IMR-90 (cell line): ENCODE results near the gene CLDN4. TPM values are rescaled to one million over a fixed set of nuclear protein-coding genes. Genes with fewer than 3 reads are reported as not detected.

ENCODE experiments used
- ATAC-seq: fragments of 200-7000 bp; cut with Tn5 transposase; 2 replicates; pipeline ENCODE4 v1.9.1; 2020; ENCODE audit warnings: low read depth, mild to moderate bottlenecking, moderate library complexity
- BruUV-seq: library from RNA; stranded (reverse); fragments of 400-500 nt; replicated peaks from 2 replicates; lab custom pipeline; 2021; lab: Mats Ljungman, UMichigan
- CTCF ChIA-PET: fragments of 300-600 bp; formaldehyde crosslinking; extraction: SDS; loops from one replicate; lab custom pipeline; 2021; ENCODE audit warnings: antibody characterized with exemption; lab: Yijun Ruan, JAX
- POLR2A ChIA-PET: fragments of 300-600 bp; sonication (Branson Sonifier 250); formaldehyde crosslinking; loops from one replicate; lab custom pipeline; 2022; ENCODE audit warnings: antibody characterized with exemption; ENCODE audit not compliant: unreplicated experiment; lab: Charles Lee
- DNase-seq: peaks from one replicate; pipeline ENCODE4 v3.0.0; 2013
- H2AFZ ChIP-seq: replicated peaks from 2 replicates; pipeline ENCODE3; 2013; ENCODE audit warnings: low read length, mild to moderate bottlenecking; ENCODE audit not compliant: poor library complexity
- H2AK5ac ChIP-seq: 2 replicates; pipeline ENCODE4 v1.6.1; 2013; ENCODE audit warnings: low read depth, low read length, inconsistent platforms
- H2AK9ac ChIP-seq: replicated peaks from 2 replicates; pipeline ENCODE3; 2013; ENCODE audit warnings: mild to moderate bottlenecking, low read depth, low read length, moderate library complexity; ENCODE audit not compliant: poor library complexity
- H2BK120ac ChIP-seq: 2 replicates; pipeline ENCODE4 v1.6.1; 2013; ENCODE audit warnings: low read depth, low read length, inconsistent platforms
- H2BK15ac ChIP-seq: 3 replicates; pipeline ENCODE4 v1.6.1; 2013; ENCODE audit warnings: low read depth, low read length, inconsistent platforms
- H2BK20ac ChIP-seq: 2 replicates; pipeline ENCODE4 v1.6.1; 2013; ENCODE audit warnings: low read depth, mild to moderate bottlenecking, inconsistent platforms, low read length, moderate library complexity
- H2BK5ac ChIP-seq: 2 replicates; pipeline ENCODE4 v1.6.1; 2013; ENCODE audit warnings: mild to moderate bottlenecking, low read depth, low read length, inconsistent platforms; ENCODE audit not compliant: poor library complexity, severe bottlenecking
- H3K14ac ChIP-seq: replicated peaks from 2 replicates; pipeline ENCODE4 v1.6.1; 2013; ENCODE audit warnings: low read depth, low read length, inconsistent platforms
- H3K18ac ChIP-seq: 2 replicates; pipeline ENCODE4 v1.6.1; 2013; ENCODE audit warnings: low read depth, low read length, control low read depth
- H3K23ac ChIP-seq: 2 replicates; pipeline ENCODE4 v1.6.1; 2013; ENCODE audit warnings: low read depth, low read length, inconsistent platforms
- H3K27ac ChIP-seq: 2 replicates; pipeline ENCODE4 v1.5.1; 2013; ENCODE audit warnings: mild to moderate bottlenecking, control low read depth, low read length; ENCODE audit not compliant: insufficient read depth
- H3K27me3 ChIP-seq: 2 replicates; pipeline ENCODE4 v1.6.1; 2013; ENCODE audit warnings: low read length; ENCODE audit not compliant: control insufficient read depth, insufficient read depth
- H3K36me3 ChIP-seq: 2 replicates; pipeline ENCODE4 v1.6.1; 2013; ENCODE audit warnings: low read length, mixed read lengths; ENCODE audit not compliant: control insufficient read depth, insufficient read depth
- H3K4ac ChIP-seq: 2 replicates; pipeline ENCODE4 v1.6.1; 2013; ENCODE audit warnings: low read depth, low read length, inconsistent platforms
- H3K4me1 ChIP-seq: 2 replicates; pipeline ENCODE4 v1.6.1; 2013; ENCODE audit warnings: low read length, mixed read lengths; ENCODE audit not compliant: control insufficient read depth, insufficient read depth
- H3K4me2 ChIP-seq: 2 replicates; pipeline ENCODE4 v1.6.1; 2013; ENCODE audit warnings: low read depth, mild to moderate bottlenecking, control low read depth, low read length, moderate library complexity
- H3K4me3 ChIP-seq: 2 replicates; pipeline ENCODE4 v1.5.1; 2013; ENCODE audit warnings: low read depth, mild to moderate bottlenecking, control low read depth, low read length, moderate library complexity; ENCODE audit not compliant: insufficient read depth
- H3K56ac ChIP-seq: 2 replicates; pipeline ENCODE4 v1.6.1; 2013; ENCODE audit warnings: low read length, inconsistent platforms; ENCODE audit not compliant: insufficient read depth; ENCODE audit errors: extremely low read depth
- H3K79me1 ChIP-seq, 2 experiments: 2 replicates each; pipeline ENCODE4 v1.6.1; 2013; ENCODE audit warnings: low read length in 2 of 2, inconsistent platforms in 1 of 2, low read depth in 1 of 2
- H3K9ac ChIP-seq: 2 replicates; pipeline ENCODE4 v1.6.1; 2013; ENCODE audit warnings: low read depth, low read length, control low read depth
- H3K9me1 ChIP-seq: 2 replicates; pipeline ENCODE4 v1.6.1; 2013; ENCODE audit warnings: low read length, inconsistent platforms; ENCODE audit not compliant: insufficient read depth
- H3K9me3 ChIP-seq: 2 replicates; pipeline ENCODE4 v1.6.1; 2013; ENCODE audit warnings: low read length; ENCODE audit not compliant: control insufficient read depth, insufficient read depth
- H4K20me1 ChIP-seq: 2 replicates; pipeline ENCODE4 v1.6.1; 2013; ENCODE audit warnings: low read length, inconsistent platforms; ENCODE audit not compliant: insufficient read depth
- H4K5ac ChIP-seq: 2 replicates; pipeline ENCODE4 v1.6.1; 2013; ENCODE audit warnings: mild to moderate bottlenecking, low read depth, low read length, control low read depth
- H4K8ac ChIP-seq, 2 experiments: 2 replicates each; pipeline ENCODE4 v1.6.1; 2013; ENCODE audit warnings: low read depth in 2 of 2, low read length in 2 of 2, control low read depth in 1 of 2, inconsistent platforms in 1 of 2
- H4K91ac ChIP-seq: 2 replicates; pipeline ENCODE4 v1.6.1; 2013; ENCODE audit warnings: low read depth, low read length, inconsistent platforms; ENCODE audit not compliant: insufficient read depth
- MAFK ChIP-seq: IDR thresholded peaks from 2 replicates; pipeline ENCODE4 v1.6.1; 2012; ENCODE audit warnings: low read depth, low read length, improper control_type of control experiment
- NFE2L2 ChIP-seq: fragments of 150-350 bp; IDR thresholded peaks from 2 replicates; pipeline ENCODE4 v1.6.1; 2016; ENCODE audit warnings: low read depth, mild to moderate bottlenecking, low read length
- WGBS, 2 experiments: methylation state at CpG; one replicate each; pipeline versions ENCODE4 v1.1.5 to v1.1.7; 2013; ENCODE audit warnings: missing lambda C conversion rate in 2 of 2; ENCODE audit not compliant: insufficient read length in 1 of 2; ENCODE audit errors: extremely low coverage in 2 of 2; 5-methylcytosine and 5-hydroxymethylcytosine counted together
- dilution Hi-C: fragments of 300-500 bp; cut with HindIII; formaldehyde crosslinking; loops from one replicate; pipeline ENCODE4 v1.14.3; 2018; ENCODE audit warnings: low sequenced_read_pairs; ENCODE audit not compliant: unreplicated experiment
- in situ Hi-C: fragments of 300-500 bp; cut with MboI; formaldehyde crosslinking; loops from 3 replicates; pipeline ENCODE4 v1.14.3; 2019; ENCODE audit warnings: low sequenced_read_pairs, inconsistent platforms, mixed read lengths
- intact Hi-C: fragments of 100-400 bp; cut with micrococcal nuclease; formaldehyde crosslinking; loops from 2 replicates; pipeline ENCODE4 v1.10.0; 2022
- polyA plus RNA-seq, 3 experiments: library from polyadenylated mRNA; depleted of rRNA; stranded (reverse); fragments of >200 nt; gene quantifications; 2 replicates each; pipeline ENCODE4 v1.2.3, GENCODE V29; 2012; ENCODE audit warnings: low replicate concordance in 1 of 3
- total RNA-seq: library from RNA; depleted of rRNA; stranded (reverse); fragments of >200 nt; gene quantifications from 2 replicates; pipeline ENCODE4 v1.2.3, GENCODE V29; 2012

The CLDN4 gene
- total and polyA plus RNA-seq, 2 of the 4 experiments (the other 2 are of a cell fraction), result 2.9 to 4.4 TPM

GRCh38 chr7:73833251-73833919 is 2.6 kb downstream of the CLDN4 start:
- Histone ChIP-seq H3K9me1 (peaks cover 27% of the 10 kb centered on the region), H2AK5ac (no peak overlapping the region; the same call in 1 of the 2 replicates), H4K8ac (no peak overlapping the region), H4K20me1 (no peaks in the 10 kb centered on the region), H3K4me3 (no peak overlapping the region), H3K79me1 (peaks cover 0 to 11% of the 10 kb centered on the region in 2 experiments; a peak in 1 of 4 replicates), H4K5ac (no peak overlapping the region), H3K4me2 (no peak overlapping the region), H3K27me3 (no peaks in the 10 kb centered on the region), H2BK5ac (no peak overlapping the region), H3K18ac (no peak overlapping the region), H3K27ac (no peak overlapping the region), H3K36me3 (no peaks in the 10 kb centered on the region), H3K4ac (peak overlapping the region; percentile 56; the same call in 1 of the 2 replicates), H3K14ac (peak overlapping the region; percentile 32; the same call in 1 of the 2 replicates), H2BK20ac (no peak overlapping the region), H2AK9ac (peak overlapping the region; percentile 90), H2BK120ac (peak overlapping the region; percentile 64; the same call in 1 of the 2 replicates), H3K56ac (no peak overlapping the region), H4K91ac (no peak overlapping the region), H3K9ac (no peak overlapping the region), H3K4me1 (peaks cover 7% of the 10 kb centered on the region), H3K9me3 (no peaks in the 10 kb centered on the region), H2AFZ (peak overlapping the region; percentile 41), H3K23ac (no peak overlapping the region), H2BK15ac (peak overlapping the region; percentile 80; the same call in 1 of the 3 replicates)
- CTCF ChIA-PET, result no interaction called here
- no TSS peak for BruUV-seq
- ATAC-seq, result no peak
- in situ Hi-C loops, result no loop called here
- DNase-seq, result no peak
- intact Hi-C loops, result no loop called here
- POLR2A ChIA-PET, result no interaction called here
- TF ChIP-seq NFE2L2, result peak; percentile 19
- TF ChIP-seq MAFK, result no peak
- WGBS, 2 experiments, result 33% methylated on average over 1 of the region's 13 CpGs; no CpG with 5 or more reads in 1 of the 2 experiments
- dilution Hi-C loops, result no loop called here
